ENCODE measurements around the gene PCDHA6.

GRCh38 chr5:140806834-140807775, 20.7 kb upstream of the PCDHA6 start, which contains the start of gene PCDHA4:
- TF ChIP-seq CTCF (IDR thresholded peaks at IDR 0.05; ENCODE audit: low read depth, low read length) (no peak), EZH2phosphoT487 (IDR thresholded peaks at IDR 0.05; ENCODE audit: low read depth) (no peak)
